Measurements from ENCODE around the gene STX10. TPM values are rescaled to one million over a fixed set of nuclear protein-coding genes. Genes with fewer than 3 reads are reported as not detected.
A peak's percentile ranks its signal among the peaks of the same experiment; 100 is the strongest.

STX10 gene
- total and polyA plus RNA-seq, 9 of the 15 experiments (the other 6 are each of a cell fraction or from before 2014, with no cell fraction given), result 0.51 to 66.3 (median 31.0) TPM

DNA sequence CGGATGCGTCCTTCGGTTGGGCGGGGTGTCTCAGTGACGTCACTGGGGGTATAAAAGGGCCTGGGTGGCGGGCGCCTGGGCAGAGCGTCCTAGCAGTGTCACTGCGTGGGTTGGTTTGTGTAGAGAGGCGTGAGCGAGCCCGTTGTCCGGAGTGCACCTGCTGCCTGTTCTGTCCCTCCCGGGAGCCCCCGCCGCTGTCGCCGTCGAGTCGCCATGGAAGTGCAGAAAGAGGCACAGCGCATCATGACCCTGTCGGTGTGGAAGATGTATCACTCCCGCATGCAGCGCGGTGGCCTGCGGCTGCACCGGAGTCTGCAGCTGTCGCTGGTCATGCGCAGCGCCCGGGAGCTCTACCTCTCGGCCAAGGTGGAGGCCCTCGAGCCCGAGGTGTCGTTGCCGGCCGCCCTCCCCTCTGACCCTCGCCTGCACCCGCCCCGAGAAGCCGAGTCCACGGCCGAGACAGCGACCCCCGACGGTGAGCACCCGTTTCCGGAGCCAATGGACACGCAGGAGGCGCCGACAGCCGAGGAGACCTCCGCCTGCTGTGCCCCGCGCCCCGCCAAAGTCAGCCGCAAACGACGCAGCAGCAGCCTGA, 2.9 kb upstream of the STX10 start (continued):
- TF ChIP-seq, protein P1, sequence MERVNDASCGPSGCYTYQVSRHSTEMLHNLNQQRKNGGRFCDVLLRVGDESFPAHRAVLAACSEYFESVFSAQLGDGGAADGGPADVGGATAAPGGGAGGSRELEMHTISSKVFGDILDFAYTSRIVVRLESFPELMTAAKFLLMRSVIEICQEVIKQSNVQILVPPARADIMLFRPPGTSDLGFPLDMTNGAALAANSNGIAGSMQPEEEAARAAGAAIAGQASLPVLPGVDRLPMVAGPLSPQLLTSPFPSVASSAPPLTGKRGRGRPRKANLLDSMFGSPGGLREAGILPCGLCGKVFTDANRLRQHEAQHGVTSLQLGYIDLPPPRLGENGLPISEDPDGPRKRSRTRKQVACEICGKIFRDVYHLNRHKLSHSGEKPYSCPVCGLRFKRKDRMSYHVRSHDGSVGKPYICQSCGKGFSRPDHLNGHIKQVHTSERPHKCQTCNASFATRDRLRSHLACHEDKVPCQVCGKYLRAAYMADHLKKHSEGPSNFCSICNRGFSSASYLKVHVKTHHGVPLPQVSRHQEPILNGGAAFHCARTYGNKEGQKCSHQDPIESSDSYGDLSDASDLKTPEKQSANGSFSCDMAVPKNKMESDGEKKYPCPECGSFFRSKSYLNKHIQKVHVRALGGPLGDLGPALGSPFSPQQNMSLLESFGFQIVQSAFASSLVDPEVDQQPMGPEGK (CRISPR knock-in tag; IDR thresholded peaks at IDR 0.05; ENCODE audit: borderline replicate concordance), result no peak
- TF ChIP-seq JUND (IDR thresholded peaks at IDR 0.05; ENCODE audit: borderline replicate concordance, low read depth, low read length) (peak; percentile 83), JUND (tag; IDR thresholded peaks at IDR 0.05; ENCODE audit: borderline replicate concordance, low read depth, low read length) (peak; percentile 80; the same call in 1 of the 3 replicates), MEF2D (tag; conservative IDR thresholded peaks at IDR 0.05; ENCODE audit: low read depth) (peak; percentile 52; the same call in 1 of the 2 replicates), ZNF384 (IDR thresholded peaks at IDR 0.05; ENCODE audit: low read depth, low read length) (peak; percentile 30; the same call in 1 of the 2 replicates), ETV6 (IDR thresholded peaks at IDR 0.05; ENCODE audit: borderline replicate concordance in 1 of 2, low read depth in 2 of 2, low read length in 1 of 2) (peak in 1 of 2 experiments; percentile 25; a peak in 2 of 4 replicates), ETV6 (CRISPR knock-in tag; IDR thresholded peaks at IDR 0.05; ENCODE audit: borderline replicate concordance) (peak; percentile 89; the same call in 1 of the 2 replicates), GABPB2 (CRISPR knock-in tag; conservative IDR thresholded peaks at IDR 0.05) (0 out of 2 replicates have a peak, but pooled peaks have one; percentile 20), NCOA1 (IDR thresholded peaks at IDR 0.05; ENCODE audit: low read depth) (no peak; the same call in 1 of the 2 replicates), TRIM28 (IDR thresholded peaks at IDR 0.05) (no peak), ETV5 (CRISPR knock-in tag; IDR thresholded peaks at IDR 0.05; ENCODE audit: low read depth) (peak; percentile 83; the same call in 1 of the 2 replicates), ZNF764 (CRISPR knock-in tag; IDR thresholded peaks at IDR 0.05; ENCODE audit: low read depth) (0 out of 2 replicates have a peak, but pooled peaks have one; percentile 32), FOXA3 (CRISPR knock-in tag; conservative IDR thresholded peaks at IDR 0.05 in 1 of 2, IDR thresholded peaks at IDR 0.05 in 1 of 2) (peak in 1 of 2 experiments; percentile 45; a peak in 2 of 4 replicates), SIN3A (IDR thresholded peaks at IDR 0.05; ENCODE audit: borderline replicate concordance in 2 of 2, control insufficient read depth in 1 of 2, low read depth in 2 of 2, low read length in 2 of 2) (peak; percentile 94 to 98; a peak in 3 of 4 replicates), DPF2 (IDR thresholded peaks at IDR 0.05) (no peak), TCF3 (CRISPR knock-in tag; IDR thresholded peaks at IDR 0.05) (no peak; the same call in 1 of the 2 replicates), TAL1 (IDR thresholded peaks at IDR 0.05) (no peak), THRAP3 (IDR thresholded peaks at IDR 0.05; ENCODE audit: borderline replicate concordance) (peak; percentile 99)
- TF ChIP-seq, protein P2, sequence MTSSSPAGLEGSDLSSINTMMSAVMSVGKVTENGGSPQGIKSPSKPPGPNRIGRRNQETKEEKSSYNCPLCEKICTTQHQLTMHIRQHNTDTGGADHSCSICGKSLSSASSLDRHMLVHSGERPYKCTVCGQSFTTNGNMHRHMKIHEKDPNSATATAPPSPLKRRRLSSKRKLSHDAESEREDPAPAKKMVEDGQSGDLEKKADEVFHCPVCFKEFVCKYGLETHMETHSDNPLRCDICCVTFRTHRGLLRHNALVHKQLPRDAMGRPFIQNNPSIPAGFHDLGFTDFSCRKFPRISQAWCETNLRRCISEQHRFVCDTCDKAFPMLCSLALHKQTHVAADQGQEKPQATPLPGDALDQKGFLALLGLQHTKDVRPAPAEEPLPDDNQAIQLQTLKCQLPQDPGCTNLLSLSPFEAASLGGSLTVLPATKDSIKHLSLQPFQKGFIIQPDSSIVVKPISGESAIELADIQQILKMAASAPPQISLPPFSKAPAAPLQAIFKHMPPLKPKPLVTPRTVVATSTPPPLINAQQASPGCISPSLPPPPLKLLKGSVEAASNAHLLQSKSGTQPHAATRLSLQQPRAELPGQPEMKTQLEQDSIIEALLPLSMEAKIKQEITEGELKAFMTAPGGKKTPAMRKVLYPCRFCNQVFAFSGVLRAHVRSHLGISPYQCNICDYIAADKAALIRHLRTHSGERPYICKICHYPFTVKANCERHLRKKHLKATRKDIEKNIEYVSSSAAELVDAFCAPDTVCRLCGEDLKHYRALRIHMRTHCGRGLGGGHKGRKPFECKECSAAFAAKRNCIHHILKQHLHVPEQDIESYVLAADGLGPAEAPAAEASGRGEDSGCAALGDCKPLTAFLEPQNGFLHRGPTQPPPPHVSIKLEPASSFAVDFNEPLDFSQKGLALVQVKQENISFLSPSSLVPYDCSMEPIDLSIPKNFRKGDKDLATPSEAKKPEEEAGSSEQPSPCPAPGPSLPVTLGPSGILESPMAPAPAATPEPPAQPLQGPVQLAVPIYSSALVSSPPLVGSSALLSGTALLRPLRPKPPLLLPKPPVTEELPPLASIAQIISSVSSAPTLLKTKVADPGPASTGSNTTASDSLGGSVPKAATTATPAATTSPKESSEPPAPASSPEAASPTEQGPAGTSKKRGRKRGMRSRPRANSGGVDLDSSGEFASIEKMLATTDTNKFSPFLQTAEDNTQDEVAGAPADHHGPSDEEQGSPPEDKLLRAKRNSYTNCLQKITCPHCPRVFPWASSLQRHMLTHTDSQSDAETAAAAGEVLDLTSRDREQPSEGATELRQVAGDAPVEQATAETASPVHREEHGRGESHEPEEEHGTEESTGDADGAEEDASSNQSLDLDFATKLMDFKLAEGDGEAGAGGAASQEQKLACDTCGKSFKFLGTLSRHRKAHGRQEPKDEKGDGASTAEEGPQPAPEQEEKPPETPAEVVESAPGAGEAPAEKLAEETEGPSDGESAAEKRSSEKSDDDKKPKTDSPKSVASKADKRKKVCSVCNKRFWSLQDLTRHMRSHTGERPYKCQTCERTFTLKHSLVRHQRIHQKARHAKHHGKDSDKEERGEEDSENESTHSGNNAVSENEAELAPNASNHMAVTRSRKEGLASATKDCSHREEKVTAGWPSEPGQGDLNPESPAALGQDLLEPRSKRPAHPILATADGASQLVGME (CRISPR knock-in tag; IDR thresholded peaks at IDR 0.05), result peak; percentile 52; the same call in 1 of the 2 replicates
- TF ChIP-seq, protein P3, sequence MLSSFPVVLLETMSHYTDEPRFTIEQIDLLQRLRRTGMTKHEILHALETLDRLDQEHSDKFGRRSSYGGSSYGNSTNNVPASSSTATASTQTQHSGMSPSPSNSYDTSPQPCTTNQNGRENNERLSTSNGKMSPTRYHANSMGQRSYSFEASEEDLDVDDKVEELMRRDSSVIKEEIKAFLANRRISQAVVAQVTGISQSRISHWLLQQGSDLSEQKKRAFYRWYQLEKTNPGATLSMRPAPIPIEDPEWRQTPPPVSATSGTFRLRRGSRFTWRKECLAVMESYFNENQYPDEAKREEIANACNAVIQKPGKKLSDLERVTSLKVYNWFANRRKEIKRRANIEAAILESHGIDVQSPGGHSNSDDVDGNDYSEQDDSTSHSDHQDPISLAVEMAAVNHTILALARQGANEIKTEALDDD (IDR thresholded peaks at IDR 0.05), result no peak

All from K562 (cell line).